HG02981 (cell line): Measurements from ENCODE around the gene TSEN2.

ENCODE experiments used
- ATAC-seq: cut with Tn5 transposase; IDR thresholded peaks from one replicate; pipeline ENCODE4 v1.9.1; 2021; ENCODE audit warnings: mild to moderate bottlenecking, moderate library complexity; ENCODE audit not compliant: unreplicated experiment

The TSEN2 gene

GRCh38 chr3:12582730-12583129, 98.5 kb downstream of the TSEN2 start:
- no peak for ATAC-seq
